Skin of body (tissue), 2 donors: ENCODE data around the gene PRMT7. TPM values are rescaled to one million over a fixed set of nuclear protein-coding genes. Genes with fewer than 3 reads are reported as not detected.

Source experiments
- DNase-seq: peaks from one replicate; lab custom pipeline; 2025; lab: John Stamatoyannopoulos, UW
- total RNA-seq: library from RNA; depleted of rRNA; stranded (reverse); fragments of >200 nt; gene quantifications from one replicate; pipeline ENCODE4 v1.2.3, GENCODE V29; 2014

PRMT7 gene
- total RNA-seq, 1 donor from 2014 or later = 44.6 TPM

DNA sequence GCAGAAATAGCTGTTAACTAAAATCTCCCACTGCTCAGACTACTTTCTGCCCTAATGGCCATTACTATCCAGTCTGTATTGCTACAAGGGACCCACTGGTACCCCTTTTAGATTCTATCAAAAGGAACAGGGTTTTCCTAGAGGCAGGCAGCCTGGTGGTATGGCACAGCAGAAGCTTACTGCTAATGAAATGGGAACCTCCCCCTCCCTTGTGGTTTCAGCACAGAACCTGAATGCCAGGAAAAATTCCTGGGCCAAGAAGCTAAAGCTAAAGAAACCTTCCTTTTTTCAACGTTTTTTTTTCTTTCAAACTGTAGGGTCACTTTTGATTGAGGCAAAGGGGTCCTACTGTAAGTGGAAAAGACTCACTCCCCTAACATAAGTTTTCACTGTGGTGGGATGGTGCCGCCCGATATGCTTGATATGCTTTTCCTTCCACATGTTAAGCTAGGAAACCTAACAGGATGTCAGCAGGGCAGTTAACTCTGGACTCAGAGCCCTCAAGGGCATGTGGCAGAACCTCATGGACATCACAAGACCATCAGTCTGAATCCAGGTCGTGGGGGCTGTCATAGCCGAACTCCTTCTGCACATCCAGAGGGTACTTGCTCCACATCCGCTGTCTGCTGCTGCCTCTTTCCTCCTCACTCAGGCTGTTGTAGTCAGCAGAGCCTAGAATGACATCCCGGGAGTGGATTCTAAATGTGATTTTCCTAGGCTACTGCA is 9.9 kb upstream of the PRMT7 start:
- no peak for DNase-seq

DNA sequence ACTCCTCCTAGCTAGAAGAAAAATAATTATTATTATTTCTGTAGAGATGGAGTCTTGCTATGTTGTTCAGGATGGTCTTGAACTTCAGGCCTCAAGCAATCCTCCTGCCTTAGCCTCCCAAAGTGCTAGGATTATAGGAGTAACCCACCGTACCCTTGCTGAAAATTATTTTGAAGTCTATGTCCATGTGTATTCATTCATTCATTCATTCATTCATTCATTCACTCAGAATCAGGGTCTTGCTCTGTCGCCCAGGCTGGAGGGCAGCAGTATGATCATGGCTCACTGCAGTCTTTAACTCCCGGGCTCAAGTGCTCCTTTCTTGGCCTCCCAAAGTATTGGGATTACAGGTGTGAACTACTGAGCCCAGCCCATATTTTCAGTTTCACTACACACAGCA is 4.2 kb upstream of the PRMT7 start:
- DNase-seq = no peak

DNA sequence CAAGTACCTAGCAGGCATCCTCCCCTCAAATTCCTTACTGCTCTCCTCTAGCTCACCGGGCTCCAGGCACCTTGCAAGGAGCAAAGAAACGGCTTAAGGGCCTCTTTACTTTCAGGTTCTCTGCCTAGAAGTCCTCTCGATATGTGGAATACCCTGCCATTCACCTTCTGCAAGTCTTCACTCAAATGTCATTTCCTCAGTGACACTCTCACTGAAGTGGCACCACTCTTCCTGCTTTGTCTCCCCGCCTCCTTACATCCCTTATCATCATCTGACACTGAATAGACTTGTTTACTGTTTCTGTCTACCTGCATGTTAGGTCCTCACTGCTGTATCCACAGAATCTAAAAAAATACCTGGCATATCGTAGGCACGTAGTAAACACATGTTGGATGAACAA is 1.0 kb upstream of the PRMT7 start:
- DNase-seq = no peak

DNA sequence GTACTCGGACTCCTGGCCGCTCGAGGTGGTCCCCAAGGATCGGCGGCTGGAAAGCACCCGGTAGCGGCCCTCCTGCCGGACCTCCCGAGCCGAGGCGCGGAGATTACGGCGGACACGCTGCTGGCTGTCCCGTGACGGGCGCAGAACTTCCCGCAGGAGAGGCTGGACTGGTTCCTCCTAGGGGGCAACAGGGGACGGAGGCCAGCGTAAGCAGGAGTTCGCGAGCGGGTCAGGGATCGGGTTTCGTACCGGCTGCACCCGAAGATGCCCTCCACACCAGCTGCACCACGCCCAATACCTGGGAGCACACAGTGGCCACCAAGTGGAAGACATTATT is 414 bp upstream of the PRMT7 start:
- no peak for DNase-seq

DNA sequence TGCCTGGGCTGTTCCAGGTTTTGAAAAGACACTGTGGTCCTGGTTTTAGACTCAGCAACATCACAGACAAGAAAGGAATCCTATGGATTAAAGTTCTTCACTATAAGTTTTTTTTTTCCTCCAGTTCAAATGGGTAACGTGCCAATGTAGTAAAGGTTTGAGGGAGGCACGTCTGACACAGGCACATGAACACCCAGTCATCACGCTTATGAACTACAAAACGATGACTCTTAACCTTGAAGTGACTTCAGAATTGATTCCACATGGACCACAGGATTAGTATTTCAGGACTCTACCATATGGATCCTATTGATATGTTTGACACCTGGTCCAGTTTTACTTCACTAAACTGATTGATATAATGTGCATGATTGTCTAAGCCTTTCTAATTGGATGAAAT is 2.3 kb downstream of the PRMT7 start:
- no peak for DNase-seq

DNA sequence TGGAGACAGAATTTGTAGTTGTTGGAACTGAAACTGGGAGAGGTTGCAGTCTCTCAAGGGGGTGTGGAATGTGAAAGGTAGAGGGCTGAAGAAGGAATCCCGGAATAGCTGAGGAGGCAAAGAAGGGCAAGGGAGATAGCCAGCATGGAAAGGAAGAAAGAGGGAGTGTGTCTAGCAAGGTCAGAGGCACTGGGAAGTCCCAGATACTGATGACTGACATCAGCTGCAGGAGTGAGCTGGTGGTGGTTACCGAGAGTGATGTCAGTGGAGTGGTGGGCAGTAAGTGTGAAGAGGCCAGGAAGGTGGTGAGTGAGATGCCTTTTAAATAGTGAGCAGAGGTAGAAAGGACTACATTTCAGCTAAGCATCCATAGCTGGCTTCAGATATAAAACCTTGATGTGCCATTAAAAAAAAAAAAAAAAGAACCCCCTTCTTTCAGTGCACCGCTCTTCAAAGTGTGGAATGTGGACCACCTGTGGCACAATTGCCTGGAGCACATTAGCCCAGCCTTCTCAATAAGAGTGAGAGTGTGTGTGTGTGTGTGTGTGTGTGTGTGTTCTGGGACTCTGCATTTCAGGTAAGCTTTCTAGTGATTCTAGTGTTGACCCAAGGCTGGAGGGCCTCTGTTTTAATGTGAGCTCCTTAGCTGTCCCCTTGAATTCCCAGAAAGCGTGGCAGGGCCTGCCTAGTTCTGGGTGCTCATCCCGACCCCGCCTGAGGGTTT is 8.5 kb downstream of the PRMT7 start:
- no peak for DNase-seq

DNA sequence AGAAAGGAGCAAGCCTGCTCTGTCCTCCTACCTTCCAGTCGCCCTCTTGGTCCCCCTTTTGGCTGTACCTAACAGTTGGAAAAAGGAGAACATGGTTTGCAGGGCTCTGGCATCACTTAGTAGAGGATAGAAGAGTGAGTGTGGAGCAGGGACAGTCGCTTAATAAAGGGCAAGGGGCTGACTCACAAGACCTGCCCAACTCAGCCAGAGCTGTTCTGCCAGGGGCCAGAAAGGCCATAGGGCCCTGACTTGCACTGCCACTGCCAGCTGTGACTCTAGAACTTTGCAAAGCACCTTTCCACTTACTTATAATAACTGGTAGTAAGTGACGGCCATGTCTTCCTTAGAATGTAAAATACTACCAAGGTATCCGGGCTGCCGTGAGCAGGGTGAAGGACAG is 13.5 kb downstream of the PRMT7 start:
- no peak for DNase-seq

DNA sequence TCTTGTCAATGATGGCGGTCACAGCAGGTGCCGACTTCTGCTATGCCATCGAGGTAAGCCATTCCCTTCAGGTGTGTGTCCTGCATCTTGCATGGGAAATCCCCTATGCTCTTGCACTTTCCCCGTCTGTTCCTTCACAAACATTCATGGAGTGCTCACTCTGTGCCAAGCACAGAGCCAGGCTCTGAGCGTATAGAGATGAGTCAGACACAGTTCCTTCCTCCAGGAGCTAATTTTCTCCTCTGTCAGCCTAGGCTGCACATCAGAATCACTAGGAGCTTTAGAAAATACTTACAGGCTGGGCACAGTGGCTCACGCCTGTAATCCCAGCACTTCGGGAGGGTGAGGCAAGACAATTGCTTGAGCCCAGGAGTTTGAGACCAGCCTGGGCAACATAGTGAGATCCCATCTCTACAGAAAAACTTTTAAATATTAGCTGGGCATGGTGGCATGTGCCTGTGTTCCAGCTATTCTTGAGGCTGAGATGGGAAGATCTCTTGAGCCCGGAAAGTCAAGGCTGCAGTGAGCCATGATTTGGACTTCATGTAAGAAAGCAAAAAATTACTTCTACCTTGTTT is 14.1 kb downstream of the PRMT7 start:
- DNase-seq = no peak

DNA sequence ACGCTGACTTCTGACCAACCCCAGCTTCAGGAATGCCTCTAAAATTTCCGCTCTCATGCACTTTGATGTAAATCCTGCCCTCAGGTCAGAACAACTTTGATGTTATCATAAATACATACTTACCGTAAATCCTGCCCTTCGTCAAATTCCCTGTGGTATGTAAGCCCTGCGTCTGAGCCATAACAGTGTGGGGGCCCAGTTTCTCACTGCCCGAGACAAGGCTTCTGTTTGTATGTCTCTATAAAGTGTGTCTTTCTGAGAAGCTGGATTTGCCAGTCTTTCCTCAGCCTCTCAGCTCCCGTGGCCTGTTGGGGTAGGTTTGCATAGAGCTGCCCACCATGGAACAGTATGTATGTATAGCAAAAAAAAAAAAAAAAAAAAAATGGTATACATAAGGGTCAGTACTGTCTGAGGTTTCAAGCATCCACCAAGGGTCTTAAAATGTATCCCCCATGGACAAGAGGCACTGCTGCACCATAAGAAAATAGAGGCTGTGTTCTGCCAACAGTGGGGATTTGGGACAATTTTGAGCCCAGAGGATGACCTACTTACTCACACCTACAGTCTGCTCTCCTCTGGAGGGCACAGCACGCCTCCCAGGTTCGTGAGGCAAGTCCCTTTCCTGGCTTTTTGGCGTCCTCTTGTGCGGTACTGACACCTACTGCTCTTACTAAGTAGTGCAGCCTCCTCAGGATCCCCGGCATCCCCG is 17.5 kb downstream of the PRMT7 start:
- peak; percentile 71 for DNase-seq

DNA sequence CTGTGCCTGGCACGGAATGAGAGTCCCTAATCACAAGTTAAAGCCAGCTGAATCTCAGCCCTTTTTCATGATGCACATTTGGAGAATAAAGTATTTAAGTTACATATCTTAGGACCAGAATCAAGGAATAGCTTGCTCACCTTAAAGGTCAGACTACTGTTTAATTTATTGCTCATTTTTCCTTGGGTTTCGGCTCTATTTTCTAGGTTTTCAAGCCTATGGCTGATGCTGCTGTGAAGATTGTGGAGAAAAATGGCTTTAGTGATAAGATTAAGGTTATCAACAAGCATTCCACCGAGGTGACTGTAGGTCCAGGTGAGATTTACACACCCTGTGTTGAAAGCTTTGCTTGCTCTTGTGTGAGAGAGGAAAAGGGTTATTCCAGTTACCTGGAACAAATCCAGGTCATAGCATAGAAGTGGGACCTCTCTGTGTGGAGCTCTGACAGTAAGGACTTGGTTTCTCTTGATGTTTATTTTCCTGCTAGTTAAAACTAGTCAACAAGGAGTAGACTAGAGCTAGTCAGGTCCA is 18.1 kb downstream of the PRMT7 start:
- DNase-seq = no peak

DNA sequence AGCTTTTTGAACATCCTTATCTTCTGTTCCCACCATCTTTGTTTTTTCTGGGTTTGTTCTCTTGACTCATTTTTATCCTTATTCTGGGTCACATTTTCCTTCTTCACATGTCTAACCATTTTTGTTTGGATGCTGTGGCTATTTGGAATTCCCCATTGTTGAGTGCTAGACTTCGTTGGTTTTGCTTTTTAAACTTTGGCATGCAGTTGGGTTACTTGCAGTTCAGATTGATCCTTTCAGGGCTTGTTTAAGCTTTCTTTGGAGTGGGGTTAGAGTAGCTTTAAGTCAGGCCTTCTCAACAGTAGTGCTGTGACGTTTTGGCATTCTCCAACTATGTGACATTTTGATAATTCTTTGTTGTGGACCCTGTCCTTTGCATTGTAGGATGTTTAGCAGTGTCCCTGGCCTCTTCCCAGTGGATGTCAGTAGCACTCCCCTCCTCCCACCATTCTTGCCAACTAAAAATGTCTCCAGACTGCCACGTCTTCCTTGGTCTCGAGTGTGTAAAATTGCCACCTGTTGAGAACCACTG is 21.1 kb downstream of the PRMT7 start:
- DNase-seq = no peak

DNA sequence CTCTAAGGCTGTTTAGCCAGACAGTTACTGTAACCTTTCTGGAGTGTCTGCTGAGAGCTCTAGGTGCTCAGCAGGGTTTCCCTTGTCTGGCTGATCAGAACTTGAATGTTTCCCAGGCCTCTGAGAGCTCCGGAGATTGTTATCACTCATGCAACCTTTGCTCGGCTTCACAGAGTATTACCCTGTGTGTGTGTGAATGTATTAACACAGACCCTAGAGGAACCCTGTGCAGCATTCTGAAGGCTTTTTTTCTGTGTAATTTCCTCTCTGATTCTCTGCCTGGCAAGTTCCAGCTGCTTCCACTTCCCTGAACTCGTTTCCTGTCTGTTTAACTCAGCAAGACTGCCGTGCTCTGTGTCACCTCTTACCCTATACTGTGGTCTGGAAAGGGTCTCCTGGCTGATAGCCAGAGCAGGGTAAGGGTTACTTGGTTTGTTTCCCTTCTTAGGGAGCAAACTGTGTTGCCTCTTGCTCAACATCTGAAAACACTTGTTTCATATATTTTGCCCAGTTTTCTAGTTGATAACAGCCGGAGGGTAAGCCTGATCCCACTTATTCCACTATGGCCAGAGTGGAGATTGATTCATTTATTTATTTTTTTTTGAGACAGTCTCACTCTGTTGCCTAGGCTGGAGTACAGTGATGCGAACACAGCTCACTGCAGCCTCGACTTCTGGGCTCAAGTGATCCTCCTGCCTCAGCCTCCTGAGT is 21.7 kb downstream of the PRMT7 start:
- peak; percentile 38 for DNase-seq

DNA sequence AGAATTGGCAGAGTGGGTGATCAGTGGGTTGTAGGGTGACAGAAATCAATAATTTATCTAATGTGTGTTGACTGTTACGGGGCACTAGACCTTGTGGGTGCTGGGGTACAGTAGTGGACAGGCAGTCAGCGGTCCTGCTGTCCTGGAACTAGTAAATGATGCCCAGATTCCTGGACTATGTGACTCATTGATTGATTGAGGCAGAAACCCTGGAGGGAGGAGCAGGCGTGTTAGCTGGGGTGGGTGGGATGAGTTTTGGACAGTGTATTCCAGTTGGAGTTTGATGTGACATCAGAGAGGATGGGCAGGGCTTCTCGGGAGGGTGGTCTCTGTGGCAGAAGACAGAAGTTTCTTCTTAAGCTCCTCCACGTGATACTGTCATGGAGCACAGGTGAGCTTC is 24.4 kb downstream of the PRMT7 start:
- DNase-seq = no peak

DNA sequence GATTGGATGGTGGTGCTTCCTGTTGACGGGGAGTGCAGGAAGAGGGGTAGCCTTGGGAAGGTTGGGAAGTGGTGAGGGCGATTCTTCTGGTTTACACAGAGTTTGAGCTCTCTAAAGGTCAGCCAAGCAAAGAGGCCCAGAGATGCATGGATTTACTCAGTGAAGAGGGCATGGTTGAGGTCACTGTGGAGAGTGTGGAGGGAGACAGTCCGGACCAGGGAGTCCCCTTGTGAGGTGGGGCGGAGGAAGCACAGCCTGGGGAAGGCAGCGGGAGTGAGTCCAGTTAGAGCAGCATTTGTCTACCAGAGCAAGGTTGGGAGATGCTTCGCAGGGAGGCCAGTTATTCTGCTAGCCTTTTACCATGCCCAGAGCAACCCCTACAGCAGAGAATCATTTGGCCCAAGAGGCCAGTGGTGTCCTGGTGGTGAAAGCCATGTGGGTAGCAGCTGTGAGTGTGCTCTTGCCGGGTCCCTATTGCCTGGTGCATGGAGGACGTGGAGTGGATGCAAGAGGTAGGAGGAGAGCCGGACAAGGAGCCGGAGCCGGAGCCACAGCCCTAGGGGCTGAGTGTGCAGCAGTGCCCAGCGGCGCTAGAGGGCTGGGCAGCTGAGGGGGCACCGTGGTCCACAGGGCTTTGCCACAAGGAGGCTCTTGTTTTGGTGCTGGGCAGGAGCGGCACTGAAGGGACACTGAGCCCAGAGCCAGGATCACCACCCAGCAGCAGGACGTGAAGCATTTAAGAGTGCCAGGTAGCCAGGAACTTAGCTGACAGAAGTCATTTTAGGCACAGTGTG is 27.7 kb downstream of the PRMT7 start:
- no peak for DNase-seq

DNA sequence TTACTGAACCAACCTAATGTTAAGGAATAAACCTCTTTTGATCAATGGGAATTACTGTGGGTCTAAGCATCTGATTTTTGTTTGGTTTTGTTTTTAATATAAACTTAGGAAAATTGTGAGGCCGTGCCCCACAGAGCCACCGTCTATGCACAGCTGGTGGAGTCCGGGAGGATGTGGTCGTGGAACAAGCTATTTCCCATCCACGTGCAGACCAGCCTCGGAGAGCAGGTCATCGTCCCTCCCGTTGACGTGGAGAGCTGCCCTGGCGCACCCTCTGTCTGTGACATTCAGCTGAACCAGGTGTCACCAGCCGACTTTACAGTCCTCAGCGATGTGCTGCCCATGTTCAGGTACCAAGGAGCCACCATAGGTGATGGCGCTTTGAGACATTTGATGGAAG is 28.4 kb downstream of the PRMT7 start:
- no peak for DNase-seq

DNA sequence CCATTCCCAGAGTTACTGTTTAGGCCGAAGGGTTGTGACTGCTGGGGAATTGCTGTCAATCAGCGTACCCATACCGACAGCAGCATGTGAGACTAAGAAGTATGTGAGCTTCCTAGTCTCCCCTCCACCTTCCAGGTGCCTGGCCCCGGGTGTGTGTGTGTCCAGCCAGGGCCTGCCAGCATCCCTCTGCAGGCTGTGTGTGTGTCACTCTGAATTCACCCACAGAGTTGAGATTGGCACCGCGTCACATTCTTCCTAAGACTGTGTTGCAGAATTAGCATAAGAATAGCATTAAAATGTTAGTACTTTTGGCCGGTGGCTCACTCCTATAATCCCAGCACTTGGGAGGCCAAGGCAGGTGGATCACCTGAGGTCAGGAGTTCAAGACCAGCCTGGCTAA is 31.8 kb downstream of the PRMT7 start:
- DNase-seq = no peak

DNA sequence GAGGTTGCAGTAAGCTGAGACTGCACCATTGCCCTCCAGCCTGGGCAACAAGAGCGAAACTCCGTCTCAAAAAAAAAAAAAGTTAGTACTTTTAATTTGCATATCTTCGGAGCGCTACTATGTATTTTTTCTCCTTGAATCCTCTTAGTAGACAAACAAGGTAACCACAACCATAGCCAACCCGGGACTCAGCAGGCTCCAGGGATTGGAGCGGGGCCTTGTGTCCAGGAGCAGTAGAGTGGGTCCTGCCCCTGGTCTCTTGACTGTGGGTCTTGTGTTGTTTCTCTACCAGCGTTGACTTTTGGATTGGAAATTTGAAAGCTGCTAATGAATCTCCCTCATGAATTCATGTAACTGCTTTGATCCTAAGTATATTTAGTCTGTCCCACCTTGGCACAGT is 32.3 kb downstream of the PRMT7 start:
- DNase-seq = no peak

DNA sequence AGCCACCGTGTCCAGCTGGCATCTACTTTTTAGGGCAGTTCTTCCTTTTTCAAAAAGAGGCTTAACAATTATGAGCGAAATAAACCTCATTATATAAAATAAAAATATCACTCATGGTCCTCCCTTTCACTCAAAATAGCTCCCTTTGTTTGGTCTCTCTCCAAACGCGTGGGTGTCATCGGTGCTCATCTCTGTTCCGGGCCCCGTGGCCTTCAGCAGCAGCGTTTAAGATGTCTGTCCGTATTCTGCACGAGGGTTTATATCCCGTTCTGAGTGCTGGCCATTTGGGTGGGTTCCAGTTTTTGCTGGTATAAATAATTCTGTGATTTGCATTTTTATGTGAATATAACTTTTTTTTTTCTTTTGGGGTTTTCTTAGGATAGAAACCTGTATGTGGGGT is 33.4 kb downstream of the PRMT7 start:
- no peak for DNase-seq

DNA sequence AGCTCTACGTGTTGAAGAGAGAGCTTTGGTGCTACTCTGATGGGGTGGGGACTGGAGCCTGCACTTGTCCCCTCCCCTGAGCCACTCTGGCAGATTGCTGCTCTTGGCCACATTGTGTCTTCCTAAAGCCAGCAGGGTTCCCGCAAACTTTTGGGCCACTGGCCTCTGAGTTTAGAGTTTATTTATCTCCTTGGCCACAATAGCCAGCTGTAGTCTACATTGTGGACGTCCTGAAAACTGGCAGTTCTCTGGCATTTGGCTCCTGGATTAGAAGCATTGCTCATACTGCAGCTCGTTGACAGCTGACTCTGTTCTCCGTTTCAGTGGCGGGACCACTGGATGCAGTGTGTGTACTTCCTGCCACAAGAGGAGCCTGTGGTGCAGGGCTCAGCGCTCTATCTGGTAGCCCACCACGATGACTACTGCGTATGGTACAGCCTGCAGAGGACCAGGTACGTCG is 34.6 kb downstream of the PRMT7 start:
- no peak for DNase-seq

DNA sequence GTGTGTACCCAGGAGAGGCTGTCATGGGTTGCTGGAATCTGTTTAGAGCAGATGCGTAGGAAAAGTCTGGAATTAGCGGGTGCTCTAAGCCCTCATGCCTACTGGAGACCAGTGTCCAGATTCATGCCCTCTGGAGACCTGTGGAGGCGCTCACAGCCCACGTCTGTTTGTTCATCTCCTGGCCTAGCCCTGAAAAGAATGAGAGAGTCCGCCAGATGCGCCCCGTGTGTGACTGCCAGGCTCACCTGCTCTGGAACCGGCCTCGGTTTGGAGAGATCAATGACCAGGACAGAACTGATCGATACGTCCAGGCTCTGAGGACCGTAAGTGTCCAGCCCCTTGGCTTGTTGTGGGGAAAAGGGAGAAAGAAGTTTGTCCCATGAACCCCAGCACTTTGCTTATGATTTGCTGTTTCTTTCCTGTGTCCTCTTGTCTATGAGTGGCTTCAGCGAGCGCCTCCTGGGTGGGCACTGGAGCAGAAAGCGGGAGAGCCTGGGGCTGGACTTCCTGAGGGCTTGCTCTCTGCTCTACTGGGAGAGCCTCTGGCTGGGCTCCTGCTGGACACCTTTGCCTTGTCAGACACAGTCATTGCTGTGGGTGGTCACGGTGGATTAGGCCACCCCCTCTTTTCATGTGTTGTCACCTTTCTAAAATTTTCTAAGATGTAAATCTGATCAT is 35.3 kb downstream of the PRMT7 start:
- no peak for DNase-seq
